Loucy (cell line): ENCODE data around the gene SLC6A13.

Experiments used
- H2AFZ ChIP-seq: fragments of 200-600 bp; sonication (generic); 2 replicates; pipeline ENCODE4 v1.6.0; 2016; ENCODE audit warnings: antibody characterized with exemption, mild to moderate bottlenecking, low read length, moderate library complexity
- H3F3A ChIP-seq: fragments of 200-600 bp; 2 replicates; pipeline ENCODE4 v1.6.0; 2016; ENCODE audit warnings: antibody characterized with exemption, low read depth, mild to moderate bottlenecking
- H3K27me3 ChIP-seq: fragments of 200-600 bp; sonication (generic); 2 replicates; pipeline ENCODE4 v1.6.1; 2014; ENCODE audit warnings: low read length, mild to moderate bottlenecking; ENCODE audit not compliant: insufficient read depth, poor library complexity, severe bottlenecking
- H3K36me3 ChIP-seq: fragments of 200-600 bp; sonication (generic); 2 replicates; pipeline ENCODE4 v1.6.1; 2016; ENCODE audit warnings: low read length; ENCODE audit not compliant: insufficient read depth
- H3K4me1 ChIP-seq: fragments of 200-600 bp; sonication (generic); 2 replicates; pipeline ENCODE4 v1.5.1; 2014; ENCODE audit warnings: low read length, mild to moderate bottlenecking; ENCODE audit not compliant: insufficient read depth, poor library complexity, severe bottlenecking
- H3K4me2 ChIP-seq: fragments of 200-600 bp; sonication (generic); 2 replicates; pipeline ENCODE4 v1.6.0; 2014; ENCODE audit warnings: antibody characterized with exemption, low read length, low read depth, mild to moderate bottlenecking; ENCODE audit not compliant: poor library complexity, severe bottlenecking
- H3K4me3 ChIP-seq: fragments of 200-600 bp; sonication (generic); 2 replicates; pipeline ENCODE4 v1.5.1; 2014; ENCODE audit warnings: low read length, mild to moderate bottlenecking, mixed read lengths; ENCODE audit not compliant: poor library complexity, severe bottlenecking
- H3K79me2 ChIP-seq: fragments of 200-600 bp; sonication (generic); 2 replicates; pipeline ENCODE4 v1.6.1; 2014; ENCODE audit warnings: low read length; ENCODE audit not compliant: insufficient read depth
- H3K9ac ChIP-seq: fragments of 200-600 bp; sonication (generic); 2 replicates; pipeline ENCODE4 v1.6.0; 2014; ENCODE audit warnings: mild to moderate bottlenecking, low read depth, low read length, moderate library complexity; ENCODE audit not compliant: poor library complexity, severe bottlenecking
- H3K9me2 ChIP-seq: fragments of 200-600 bp; sonication (generic); replicated peaks from 2 replicates; pipeline ENCODE4 v1.6.1; 2016; ENCODE audit warnings: low read depth, low read length, mixed read lengths
- H3K9me3 ChIP-seq: fragments of 200-600 bp; sonication (generic); 2 replicates; pipeline ENCODE4 v1.6.1; 2014; ENCODE audit warnings: mild to moderate bottlenecking, antibody characterized with exemption, low read length, low read depth; ENCODE audit not compliant: insufficient read depth
- H4K20me1 ChIP-seq: fragments of 200-600 bp; sonication (generic); 2 replicates; pipeline ENCODE4 v1.6.0; 2014; ENCODE audit warnings: antibody characterized with exemption, low read length, mild to moderate bottlenecking; ENCODE audit not compliant: insufficient read depth, poor library complexity, severe bottlenecking
- CTCF ChIP-seq: fragments of 200-600 bp; sonication (generic); conservative IDR thresholded peaks from 2 replicates; pipeline ENCODE4 v1.5.1; 2014; ENCODE audit warnings: mild to moderate bottlenecking, antibody characterized with exemption, low read length
- EZH2phosphoT487 ChIP-seq: fragments of 200-600 bp; IDR thresholded peaks from 2 replicates; pipeline ENCODE4 v1.6.1; 2018; ENCODE audit warnings: antibody characterized with exemption, mild to moderate bottlenecking, moderate library complexity, borderline replicate concordance

SLC6A13 gene

GRCh38 chr12:257521-258321 lies 4.9 kb downstream of the SLC6A13 start:
- no peaks in the 10 kb centered on the region for H4K20me1 ChIP-seq
- H3K4me3 ChIP-seq = peak overlapping the region; percentile 62
- peak overlapping the region; percentile 73 for H3K9ac ChIP-seq
- no peaks in the 10 kb centered on the region for H3K9me3 ChIP-seq
- no peak for TF ChIP-seq CTCF
- no peaks in the 10 kb centered on the region for H3K36me3 ChIP-seq
- H3F3A ChIP-seq = peaks cover 12% of the 10 kb centered on the region; the same call in 1 of the 2 replicates
- no peaks in the 10 kb centered on the region for H3K27me3 ChIP-seq
- no peaks in the 10 kb centered on the region for H3K9me2 ChIP-seq
- H2AFZ ChIP-seq = no peak overlapping the region
- peaks cover 3% of the 10 kb centered on the region; the same call in 1 of the 2 replicates for H3K79me2 ChIP-seq
- H3K4me2 ChIP-seq = peak overlapping the region; percentile 71
- peaks cover 85% of the 10 kb centered on the region for H3K4me1 ChIP-seq

GRCh38 chr12:256958-257357 lies 5.7 kb downstream of the SLC6A13 start:
- Histone ChIP-seq H3K4me2 (peak overlapping the region; percentile 71), H3K27me3 (no peaks in the 10 kb centered on the region), H3K36me3 (no peaks in the 10 kb centered on the region), H3K9me2 (no peaks in the 10 kb centered on the region), H3K4me1 (peaks cover 85% of the 10 kb centered on the region), H3K9me3 (no peaks in the 10 kb centered on the region), H3K9ac (peak overlapping the region; percentile 73), H2AFZ (no peak overlapping the region), H4K20me1 (no peaks in the 10 kb centered on the region), H3K79me2 (peaks cover 2% of the 10 kb centered on the region; the same call in 1 of the 2 replicates), H3F3A (peaks cover 12% of the 10 kb centered on the region; the same call in 1 of the 2 replicates), H3K4me3 (no peak overlapping the region)
- no peak for TF ChIP-seq EZH2phosphoT487

GRCh38 chr12:256225-256624 lies 6.4 kb downstream of the SLC6A13 start:
- no peak overlapping the region for H3K4me3 ChIP-seq
- peak overlapping the region; percentile 71 for H3K4me2 ChIP-seq
- no peaks in the 10 kb centered on the region for H3K79me2 ChIP-seq
- no peaks in the 10 kb centered on the region for H3K27me3 ChIP-seq
- TF ChIP-seq EZH2phosphoT487 (no peak), CTCF (no peak)
- H4K20me1 ChIP-seq = no peaks in the 10 kb centered on the region
- no peaks in the 10 kb centered on the region for H3K9me3 ChIP-seq
- H3K36me3 ChIP-seq = no peaks in the 10 kb centered on the region
- H2AFZ ChIP-seq = no peak overlapping the region
- peaks cover 84% of the 10 kb centered on the region for H3K4me1 ChIP-seq
- H3F3A ChIP-seq = peaks cover 12% of the 10 kb centered on the region; the same call in 1 of the 2 replicates
- no peaks in the 10 kb centered on the region for H3K9me2 ChIP-seq
- H3K9ac ChIP-seq = peak overlapping the region; percentile 73

GRCh38 chr12:254912-255311 lies 7.7 kb downstream of the SLC6A13 start:
- peaks cover 71% of the 10 kb centered on the region for H3K4me1 ChIP-seq
- no peaks in the 10 kb centered on the region for H3K9me3 ChIP-seq
- no peak overlapping the region for H3K4me3 ChIP-seq
- H3F3A ChIP-seq = peaks cover 4% of the 10 kb centered on the region; the same call in 1 of the 2 replicates
- H3K79me2 ChIP-seq = no peaks in the 10 kb centered on the region
- H3K4me2 ChIP-seq = no peak overlapping the region
- no peak overlapping the region for H3K9ac ChIP-seq
- H4K20me1 ChIP-seq = no peaks in the 10 kb centered on the region
- H3K9me2 ChIP-seq = no peaks in the 10 kb centered on the region
- no peak overlapping the region for H2AFZ ChIP-seq
- TF ChIP-seq CTCF (no peak), EZH2phosphoT487 (no peak)
- no peaks in the 10 kb centered on the region for H3K27me3 ChIP-seq
- no peaks in the 10 kb centered on the region for H3K36me3 ChIP-seq
